Bronchial epithelial cell (primary cell): Measurements from ENCODE around the gene SNF8. TPM values are rescaled to one million over a fixed set of nuclear protein-coding genes. Genes with fewer than 3 reads are reported as not detected.

Experiments
- DNase-seq: peaks from one replicate; pipeline ENCODE4 v3.0.0-alpha.2; 2010; ENCODE audit warnings: low read depth
- FAIRE-seq: peaks from 2 replicates; lab custom pipeline; 2011; peaks lifted over from hg19 to GRCh38; lab: Jason Lieb, UNC
- H3K27me3 ChIP-seq: 2 replicates; pipeline ENCODE4 v1.5.1; 2011; ENCODE audit warnings: low read length; ENCODE audit not compliant: control insufficient read depth, insufficient read depth
- H3K36me3 ChIP-seq: 2 replicates; pipeline ENCODE4 v1.5.1; 2011; ENCODE audit warnings: low read length; ENCODE audit not compliant: control insufficient read depth, insufficient read depth
- H3K4me3 ChIP-seq: 2 replicates; pipeline ENCODE4 v1.5.1; 2011; ENCODE audit warnings: mild to moderate bottlenecking, low read depth, low read length, control low read depth
- CTCF ChIP-seq: IDR thresholded peaks from 2 replicates; pipeline ENCODE4 v1.5.1; 2011; ENCODE audit warnings: mild to moderate bottlenecking, moderate library complexity, low read length, control low read depth, inconsistent platforms; ENCODE audit not compliant: insufficient read depth, severe bottlenecking
- total RNA-seq: library from RNA; depleted of rRNA; stranded (reverse); fragments of >200 nt; gene quantifications from 2 replicates; pipeline ENCODE4 v1.2.1, GENCODE V29; 2014

The SNF8 gene
- total RNA-seq, 1 donor from 2014 or later = 77.7 TPM

- H3K36me3 ChIP-seq = peaks cover 8% of the 10 kb centered on the region
- peak overlapping the region; percentile 79 for H3K4me3 ChIP-seq
- TF ChIP-seq CTCF = no peak
- no peaks in the 10 kb centered on the region for H3K27me3 ChIP-seq
- peak; percentile 52 for DNase-seq
- FAIRE-seq = no peak
Observed at GRCh38 chr17:48907713-48908046, 37.0 kb downstream of the SNF8 start.

GRCh38 chr17:48905987-48906515 is 38.6 kb downstream of the SNF8 start:
- H3K36me3 ChIP-seq = peaks cover under 1% of the 10 kb centered on the region
- FAIRE-seq = no peak
- H3K4me3 ChIP-seq = no peak overlapping the region
- no peaks in the 10 kb centered on the region for H3K27me3 ChIP-seq
- DNase-seq = no peak
- no peak for TF ChIP-seq CTCF

- DNase-seq (no peak), FAIRE-seq (no peak)
- H3K27me3 ChIP-seq = no peaks in the 10 kb centered on the region
Observed at GRCh38 chr17:48904428-48904827, 40.2 kb downstream of the SNF8 start.

GRCh38 chr17:48903401-48903800 is 41.2 kb downstream of the SNF8 start:
- Histone ChIP-seq H3K36me3 (no peaks in the 10 kb centered on the region), H3K4me3 (no peak overlapping the region), H3K27me3 (no peaks in the 10 kb centered on the region)
- no peak for TF ChIP-seq CTCF
- FAIRE-seq (no peak), DNase-seq (no peak)

More at GRCh38 chr17:48904428-48904827, 40.2 kb downstream of the SNF8 start:
- H3K4me3 ChIP-seq = no peak overlapping the region
- TF ChIP-seq CTCF = no peak
- H3K36me3 ChIP-seq = no peaks in the 10 kb centered on the region

- no peak for FAIRE-seq
- H3K4me3 ChIP-seq = no peak overlapping the region
- DNase-seq = peak; percentile 34
- no peaks in the 10 kb centered on the region for H3K27me3 ChIP-seq
- no peaks in the 10 kb centered on the region for H3K36me3 ChIP-seq
- TF ChIP-seq CTCF = no peak
Observed at GRCh38 chr17:48901241-48901640, 43.4 kb downstream of the SNF8 start.

- no peak for DNase-seq
- no peak for TF ChIP-seq CTCF
- Histone ChIP-seq H3K36me3 (peaks cover 11% of the 10 kb centered on the region), H3K27me3 (no peaks in the 10 kb centered on the region), H3K4me3 (no peak overlapping the region)
- FAIRE-seq = no peak
Observed at GRCh38 chr17:48894886-48895285, 49.8 kb downstream of the SNF8 start.
